Stomach (tissue), 9 donors: ENCODE results near the gene ADARB2. TPM values are rescaled to one million over a fixed set of nuclear protein-coding genes. Genes with fewer than 3 reads are reported as not detected.

Experiments
- DNase-seq, 2 donors: peaks; one replicate each; pipeline versions ENCODE4 v3.0.0 to v3.0.0-alpha.2; 2013 to 2019
- H3K27ac ChIP-seq, 5 donors: fragments of 200-600 bp in 4 of 5; sonication (generic) in 4 of 5; one replicate each; pipeline ENCODE4 v1.5.1; 2013 to 2019; ENCODE audit warnings: mild to moderate bottlenecking in 1 of 5, moderate library complexity in 1 of 5
- H3K27me3 ChIP-seq, 3 donors: fragments of 200-600 bp; sonication (generic); one replicate each; pipeline ENCODE4 v1.5.1; 2017 to 2019; ENCODE audit warnings: mixed run types in 1 of 3
- H3K36me3 ChIP-seq, 4 donors: fragments of 200-600 bp; sonication (generic); 1 replicate in 3 of 4; 2 replicates in 1 of 4; pipeline ENCODE4 v1.5.1; 2016 to 2019
- H3K4me1 ChIP-seq, 4 donors: fragments of 200-600 bp; sonication (generic); one replicate each; pipeline ENCODE4 v1.5.1; 2016 to 2019
- H3K4me3 ChIP-seq, 4 donors: fragments of 200-600 bp; sonication (generic) in 3 of 4; one replicate each; pipeline ENCODE4 v1.5.1; 2016 to 2019; ENCODE audit warnings: mild to moderate bottlenecking in 1 of 4
- H3K9me3 ChIP-seq, 4 donors: fragments of 200-600 bp; sonication (generic); one replicate each; pipeline ENCODE4 v1.5.1; 2016 to 2019
- CTCF ChIP-seq, 7 experiments: fragments of 450-650 bp in 4 of 7; fragments of 200-600 bp in 3 of 7; sonication (generic) in 3 of 7; IDR thresholded peaks; one replicate each; pipeline ENCODE4 v1.5.1; 2016 to 2019; ENCODE audit warnings: antibody characterized with exemption in 7 of 7, control low read depth in 2 of 7, mild to moderate bottlenecking in 1 of 7
- EP300 ChIP-seq: sonication (generic); formaldehyde crosslinking; IDR thresholded peaks from one replicate; pipeline ENCODE4 v1.6.1; 2017; ENCODE audit warnings: antibody characterized with exemption
- POLR2A ChIP-seq, 4 donors: fragments of 450-650 bp; IDR thresholded peaks; one replicate each; pipeline ENCODE4 v1.6.1; 2016; ENCODE audit warnings: antibody characterized with exemption in 4 of 4, control low read depth in 2 of 4, mild to moderate bottlenecking in 1 of 4, moderate library complexity in 1 of 4
- POLR2AphosphoS5 ChIP-seq, 3 donors: sonication (generic); formaldehyde crosslinking; IDR thresholded peaks; one replicate each; pipeline ENCODE4 v1.6.1; 2016; ENCODE audit warnings: antibody characterized with exemption in 3 of 3
- WGBS, 5 donors: extraction: QIAGEN DNeasy Blood & Tissue Kit in 3 of 5; methylation state at CpG; one replicate each; pipeline versions ENCODE4 v1.1.5 to v1.1.7; 2013 to 2018; 5-methylcytosine and 5-hydroxymethylcytosine counted together
- intact Hi-C: fragments of 100-400 bp; cut with DNase I; formaldehyde crosslinking; loops from one replicate; pipeline ENCODE4 v1.15.1; 2023; ENCODE audit warnings: low total_unique reads
- polyA plus RNA-seq, 3 donors: library from polyadenylated mRNA; stranded (reverse); fragments of 200-250 nt; gene quantifications; one replicate each; pipeline ENCODE4 v1.2.3, GENCODE V29; 2013
- total RNA-seq, 5 donors: library from RNA; depleted of rRNA; stranded (reverse); fragments of >200 nt; gene quantifications; one replicate each; pipeline versions ENCODE4 v1.1.0 to v1.2.3, GENCODE V29; 2014 to 2016
- donor health status: healthy with polysubstance abuse.
- donor health status: Bipolar disorder and iron deficiency.
- donor health status: healthy.

ADARB2 gene
- total and polyA plus RNA-seq, 8 donors: 0.55 to 4.1 (median 1.4) TPM; not detected in 1

- H3K4me1 ChIP-seq: no peaks in the 10 kb centered on the region
- no peak for DNase-seq
- H3K36me3 ChIP-seq: no peaks in the 10 kb centered on the region
- no peak overlapping the region for H3K27ac ChIP-seq
- H3K27me3 ChIP-seq: no peaks in the 10 kb centered on the region
- H3K9me3 ChIP-seq: no peaks in the 10 kb centered on the region
- 45 to 67% (median 60%) methylated on average over 6 of the region's 6 CpGs for WGBS, 5 donors
- H3K4me3 ChIP-seq: no peak overlapping the region
- TF ChIP-seq POLR2A (IDR thresholded peaks at IDR 0.05) (no peak), POLR2AphosphoS5 (IDR thresholded peaks at IDR 0.05) (no peak), EP300 (no peak), CTCF (IDR thresholded peaks at IDR 0.05) (no peak)
- intact Hi-C loops: no loop called here
Measured at GRCh38 chr10:1339396-1339795, 397.9 kb downstream of the ADARB2 start.

DNA sequence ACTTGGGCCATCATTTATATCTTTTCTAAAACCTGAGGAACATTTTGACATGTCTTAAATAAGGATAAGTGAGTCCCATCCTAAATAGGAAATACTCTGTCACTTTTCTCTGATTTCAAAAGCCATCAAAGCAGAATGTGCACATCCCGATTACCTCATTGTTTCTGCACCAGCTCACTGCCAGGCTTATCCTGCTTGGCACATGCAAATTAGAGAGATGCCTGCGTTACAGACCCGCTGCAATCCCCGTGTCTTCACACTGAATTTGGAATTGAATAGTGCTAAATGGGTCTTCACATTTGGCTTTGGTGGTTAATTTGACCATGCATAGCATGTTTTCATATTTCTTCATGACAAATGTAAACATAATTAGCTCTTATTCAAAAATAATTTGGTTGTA, 401.7 kb downstream of the ADARB2 start:
- intact Hi-C loops: no loop called here
- Histone ChIP-seq H3K27ac (no peak overlapping the region), H3K4me3 (no peak overlapping the region), H3K4me1 (no peaks in the 10 kb centered on the region), H3K9me3 (no peaks in the 10 kb centered on the region), H3K36me3 (no peaks in the 10 kb centered on the region), H3K27me3 (peaks cover 0 to 4% (median 0%) of the 10 kb centered on the region in 3 donors)
- TF ChIP-seq CTCF (IDR thresholded peaks at IDR 0.05) (no peak), EP300 (no peak)
- 46 to 63% (median 59%) methylated on average over 4 of the region's 4 CpGs for WGBS, 5 donors
- DNase-seq: no peak

GRCh38 chr10:1333981-1334380, 403.3 kb downstream of the ADARB2 start:
- no peaks in the 10 kb centered on the region for H3K4me1 ChIP-seq
- TF ChIP-seq POLR2AphosphoS5 (IDR thresholded peaks at IDR 0.05) (no peak), CTCF (IDR thresholded peaks at IDR 0.05) (no peak), POLR2A (IDR thresholded peaks at IDR 0.05) (no peak), EP300 (no peak)
- H3K4me3 ChIP-seq: no peak overlapping the region
- WGBS, 5 donors: 88 to 94% (median 94%) methylated on average over 15 of the region's 15 CpGs
- H3K36me3 ChIP-seq: no peaks in the 10 kb centered on the region
- H3K9me3 ChIP-seq: no peaks in the 10 kb centered on the region
- intact Hi-C loops: no loop called here
- peaks cover 0 to 4% (median 4%) of the 10 kb centered on the region in 3 donors for H3K27me3 ChIP-seq
- no peak for DNase-seq
- no peak overlapping the region for H3K27ac ChIP-seq

DNA sequence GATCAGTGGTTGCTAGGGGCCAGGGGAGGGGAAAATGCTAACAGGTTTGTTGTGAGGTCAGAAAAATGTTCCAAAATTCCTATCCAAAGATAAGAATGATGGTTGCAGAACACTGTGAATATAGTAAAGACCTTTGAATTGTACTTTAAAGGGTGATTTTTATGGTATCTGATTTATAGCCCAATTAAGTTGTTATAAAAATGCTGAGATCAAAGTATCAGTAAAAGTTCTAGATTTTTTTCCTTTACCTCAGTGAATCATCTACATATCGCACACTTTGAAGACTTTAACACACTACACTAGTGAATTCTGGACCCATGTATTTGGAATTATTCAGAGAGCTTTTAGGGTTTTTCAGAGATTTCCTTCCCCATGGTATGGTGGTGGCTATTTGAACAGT, 405.8 kb downstream of the ADARB2 start:
- Histone ChIP-seq H3K4me3 (no peak overlapping the region), H3K9me3 (no peaks in the 10 kb centered on the region), H3K27me3 (peaks cover 0 to 4% (median 4%) of the 10 kb centered on the region in 3 donors), H3K4me1 (no peaks in the 10 kb centered on the region), H3K36me3 (no peaks in the 10 kb centered on the region), H3K27ac (no peak overlapping the region)
- TF ChIP-seq POLR2AphosphoS5 (IDR thresholded peaks at IDR 0.05) (no peak), EP300 (no peak), POLR2A (IDR thresholded peaks at IDR 0.05) (no peak), CTCF (IDR thresholded peaks at IDR 0.05) (no peak)
- WGBS, 5 donors: 94 to 100% (median 97%) methylated on average over 1 of the region's 1 CpG
- intact Hi-C loops: no loop called here
- DNase-seq: no peak
